ENCODE measurements around the gene USP46. TPM values are rescaled to one million over a fixed set of nuclear protein-coding genes. Genes with fewer than 3 reads are reported as not detected.

Gene USP46
- total RNA-seq, 6 experiments from 2014 or later, result 4.0 to 5.7 (median 4.9) TPM

- intact Hi-C loops (cut with DNase I), result no loop called here
- Histone ChIP-seq H3K9me3 (no peaks in the 10 kb centered on the region), H3K4me3 (no peak overlapping the region), H3K27ac (no peak overlapping the region), H3K36me3 (peaks cover 0 to 8% (median 0%) of the 10 kb centered on the region in 4 donors), H3K4me1 (no peaks in the 10 kb centered on the region), H3K27me3 (no peaks in the 10 kb centered on the region)
- TF ChIP-seq CTCF (IDR thresholded peaks at IDR 0.05), result no peak
- no peak for TF ChIP-seq POLR2A (IDR thresholded peaks at IDR 0.05)
- ATAC-seq (no peak), DNase-seq (no peak)
- WGBS (ENCODE audit: insufficient coverage, low coverage, low lambda C conversion rate, missing lambda C conversion rate), result no CpG with 5 or more reads among the region's 1 CpG
These were observed 33.9 kb downstream of the USP46 start for GRCh38 chr4:52625216-52625615.

DNA sequence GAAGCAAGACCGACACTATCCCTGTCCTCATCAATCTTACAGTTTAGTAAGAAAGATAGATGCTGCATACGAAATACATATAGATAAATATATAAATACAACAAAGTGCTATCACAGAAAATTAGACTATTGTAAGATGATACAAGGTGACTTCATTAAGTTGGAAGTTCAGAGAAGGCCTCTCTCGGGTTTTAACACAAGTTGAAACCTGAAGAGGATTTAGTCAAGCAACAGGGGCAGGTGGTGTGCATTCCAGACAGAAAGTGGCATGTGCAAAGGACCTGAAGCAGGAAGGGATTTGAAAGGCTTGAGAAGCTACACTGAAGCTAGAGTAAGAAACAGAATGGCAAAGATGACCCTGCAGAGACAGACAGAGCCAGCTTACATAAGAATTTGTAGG is 36.5 kb downstream of the USP46 start:
- ATAC-seq (no peak), DNase-seq (no peak)
- TF ChIP-seq CTCF (IDR thresholded peaks at IDR 0.05) (no peak), POLR2A (IDR thresholded peaks at IDR 0.05) (no peak)
- H3K4me3 ChIP-seq, result no peak overlapping the region
- H3K27me3 ChIP-seq, result no peaks in the 10 kb centered on the region
- intact Hi-C loops (cut with DNase I), result no loop called here
- 96% methylated on average over 3 of the region's 3 CpGs for WGBS (ENCODE audit: insufficient coverage, low coverage, low lambda C conversion rate, missing lambda C conversion rate)
- H3K27ac ChIP-seq, result no peak overlapping the region
- H3K4me1 ChIP-seq, result no peaks in the 10 kb centered on the region
- H3K9me3 ChIP-seq, result no peaks in the 10 kb centered on the region
- H3K36me3 ChIP-seq, result peaks cover 0 to 8% (median 0%) of the 10 kb centered on the region in 4 donors

DNA sequence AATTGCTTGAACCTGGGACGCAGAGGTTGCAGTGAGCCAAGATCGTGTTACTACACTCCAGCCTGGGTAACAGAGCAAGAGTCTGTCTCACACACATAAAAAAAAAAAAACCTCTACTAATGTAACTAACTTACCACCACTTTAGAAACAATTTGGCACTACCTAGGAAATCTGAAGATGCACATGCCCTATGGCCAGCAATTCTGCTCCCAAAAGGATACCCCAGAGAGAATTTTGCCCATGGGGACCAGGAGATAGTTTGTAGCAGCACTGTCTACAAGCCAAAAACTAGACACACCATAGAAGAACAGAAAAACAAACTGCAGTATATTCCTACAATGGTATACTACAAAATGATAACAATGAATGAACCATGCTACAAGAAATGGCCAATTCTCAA is 37.5 kb downstream of the USP46 start:
- Histone ChIP-seq H3K4me1 (no peaks in the 10 kb centered on the region), H3K36me3 (peaks cover 0 to 8% (median 0%) of the 10 kb centered on the region in 4 donors), H3K4me3 (no peak overlapping the region), H3K9me3 (no peaks in the 10 kb centered on the region), H3K27ac (no peak overlapping the region), H3K27me3 (no peaks in the 10 kb centered on the region)
- ATAC-seq (no peak), DNase-seq (no peak)
- intact Hi-C loops (cut with DNase I), result no loop called here
- TF ChIP-seq POLR2A (IDR thresholded peaks at IDR 0.05) (no peak), CTCF (IDR thresholded peaks at IDR 0.05) (no peak)
- 79% methylated on average over 2 of the region's 2 CpGs for WGBS (ENCODE audit: insufficient coverage, low coverage, low lambda C conversion rate, missing lambda C conversion rate)

DNA sequence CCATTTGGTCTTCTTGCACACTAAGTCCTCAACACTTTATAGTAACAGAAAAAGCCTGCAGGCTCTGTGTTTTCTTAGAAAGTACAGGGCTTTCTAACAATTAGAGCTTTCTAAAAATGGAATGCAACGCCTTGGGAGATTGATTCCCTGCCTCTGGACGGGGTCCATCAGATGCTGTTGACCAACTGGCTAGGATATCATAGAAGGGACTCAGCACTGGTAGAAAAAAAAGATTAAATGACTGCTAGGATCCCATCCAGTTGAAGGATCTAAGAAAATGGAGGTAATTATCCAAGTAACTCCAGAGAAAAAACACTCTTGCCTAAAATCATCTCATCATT is 39.5 kb downstream of the USP46 start:
- Histone ChIP-seq H3K9me3 (no peaks in the 10 kb centered on the region), H3K4me1 (no peaks in the 10 kb centered on the region), H3K27me3 (no peaks in the 10 kb centered on the region), H3K36me3 (no peaks in the 10 kb centered on the region), H3K4me3 (no peak overlapping the region), H3K27ac (no peak overlapping the region)
- WGBS (ENCODE audit: insufficient coverage, low coverage, low lambda C conversion rate, missing lambda C conversion rate), result 44% methylated on average over 2 of the region's 2 CpGs
- TF ChIP-seq CTCF (IDR thresholded peaks at IDR 0.05) (no peak), POLR2A (IDR thresholded peaks at IDR 0.05) (no peak)
- DNase-seq (no peak), ATAC-seq (no peak)
- intact Hi-C loops (cut with DNase I), result no loop called here
